ENCODE measurements around the gene GRIP2.

Gene GRIP2

GRCh38 chr3:14463330-14464140, 76.6 kb downstream of the GRIP2 start:
- no peak for DNase-seq

- DNase-seq, result no peak
These were observed 77.4 kb downstream of the GRIP2 start for GRCh38 chr3:14462738-14463137.

GRCh38 chr3:14461748-14462324, 78.3 kb downstream of the GRIP2 start:
- DNase-seq, result peak; percentile 23

- DNase-seq, result no peak
These were observed 79.0 kb downstream of the GRIP2 start for GRCh38 chr3:14461006-14461747.

GRCh38 chr3:14460342-14461005, 79.7 kb downstream of the GRIP2 start:
- DNase-seq, result no peak

GRCh38 chr3:14459787-14460186, 80.4 kb downstream of the GRIP2 start:
- DNase-seq, result no peak

GRCh38 chr3:14459384-14459783, 80.8 kb downstream of the GRIP2 start:
- no peak for DNase-seq

- DNase-seq, result no peak
These were observed 81.5 kb downstream of the GRIP2 start for GRCh38 chr3:14458434-14459275.

GRCh38 chr3:14457999-14458398, 82.1 kb downstream of the GRIP2 start:
- no peak for DNase-seq

- no peak for DNase-seq
These were observed 82.7 kb downstream of the GRIP2 start for GRCh38 chr3:14457481-14457880.

- no peak for DNase-seq
These were observed 83.3 kb downstream of the GRIP2 start for GRCh38 chr3:14456794-14457193.

GRCh38 chr3:14455571-14456317, 84.4 kb downstream of the GRIP2 start:
- no peak for DNase-seq

- DNase-seq, result no peak
These were observed 85.4 kb downstream of the GRIP2 start for GRCh38 chr3:14454639-14455310.

- DNase-seq, result no peak
These were observed 86.1 kb downstream of the GRIP2 start for GRCh38 chr3:14453876-14454638.

GRCh38 chr3:14452740-14453710, 87.1 kb downstream of the GRIP2 start:
- no peak for DNase-seq

GRCh38 chr3:14451844-14452739, 88.0 kb downstream of the GRIP2 start:
- no peak for DNase-seq

- no peak for DNase-seq
These were observed 89.1 kb downstream of the GRIP2 start for GRCh38 chr3:14450922-14451606.

Measured in stimulated activated CD4-positive, alpha-beta T cell treated with anti-CD3 and anti-CD28 coated beads, Interleukin-12 subunit alpha, Interleukin-12 subunit beta, amount 100 ng/mL, for 4 hours (primary cell).